CD4-positive, alpha-beta T cell (primary cell): ENCODE measurements around the gene LTA. TPM values are rescaled to one million over a fixed set of nuclear protein-coding genes. Genes with fewer than 3 reads are reported as not detected.

Source experiments
- ATAC-seq: fragments of 200-7000 bp; cut with Tn5 transposase; one replicate; pipeline ENCODE4 v1.10.0; 2022; ENCODE audit warnings: mild to moderate bottlenecking; ENCODE audit not compliant: poor library complexity
- CTCF ChIA-PET: fragments of 350-600 bp; sonication (Branson Sonifier 250); formaldehyde crosslinking; loops from one replicate; lab custom pipeline; 2021; ENCODE audit warnings: antibody characterized with exemption, inconsistent platforms; lab: Charles Lee
- POLR2A ChIA-PET: fragments of 350-600 bp; sonication (Branson Sonifier 250); formaldehyde crosslinking; loops from one replicate; lab custom pipeline; 2021; ENCODE audit warnings: antibody characterized with exemption, inconsistent platforms; lab: Charles Lee
- DNase-seq, 14 experiments: peaks; one replicate each; pipeline ENCODE4 v3.0.0-alpha.2; 2013 to 2020; ENCODE audit warnings: mixed read lengths in 2 of 14
- H3K27ac ChIP-seq, 2 donors: one replicate each; pipeline versions ENCODE4 v1.5.1 to v1.7.0; 2013; ENCODE audit warnings: low read length in 2 of 2, low read depth in 1 of 2, mild to moderate bottlenecking in 1 of 2
- H3K27me3 ChIP-seq, 2 experiments: 1 replicate in 1 of 2; 2 replicates in 1 of 2; pipeline versions ENCODE4 v1.6.1 to v1.7.0; 2013; ENCODE audit warnings: low read length in 2 of 2, control low read depth in 1 of 2, mild to moderate bottlenecking in 1 of 2, moderate library complexity in 1 of 2; ENCODE audit not compliant: insufficient read depth in 2 of 2, control insufficient read depth in 1 of 2
- H3K36me3 ChIP-seq: one replicate; pipeline ENCODE4 v1.6.1; 2013; ENCODE audit warnings: low read length, control low read depth; ENCODE audit not compliant: insufficient read depth
- H3K4me1 ChIP-seq: one replicate; pipeline ENCODE4 v1.6.1; 2013; ENCODE audit warnings: low read length, control low read depth; ENCODE audit not compliant: insufficient read depth
- H3K4me3 ChIP-seq: one replicate; pipeline ENCODE4 v1.5.1; 2013; ENCODE audit warnings: mild to moderate bottlenecking, low read length, moderate library complexity
- H3K9me3 ChIP-seq, 2 experiments: 1 replicate in 1 of 2; 2 replicates in 1 of 2; pipeline versions ENCODE4 v1.6.1 to v1.7.0; 2013; ENCODE audit warnings: low read length in 2 of 2, mild to moderate bottlenecking in 2 of 2, control low read depth in 1 of 2, moderate library complexity in 1 of 2; ENCODE audit not compliant: control insufficient read depth in 1 of 2, insufficient read depth in 1 of 2
- H3K27ac Mint-ChIP-seq: one replicate; pipeline ENCODE4 v1.8.0; 2020; ENCODE audit warnings: mixed read lengths
- H3K27me3 Mint-ChIP-seq: one replicate; pipeline ENCODE4 v1.8.0; 2021; ENCODE audit warnings: mixed read lengths
- H3K36me3 Mint-ChIP-seq: one replicate; pipeline ENCODE4 v1.8.0; 2021; ENCODE audit warnings: low read depth, mixed read lengths
- H3K4me1 Mint-ChIP-seq: one replicate; pipeline ENCODE4 v1.8.0; 2021; ENCODE audit warnings: low read depth, mixed read lengths
- H3K4me3 Mint-ChIP-seq: one replicate; pipeline ENCODE4 v1.8.0; 2020; ENCODE audit warnings: mild to moderate bottlenecking, mixed read lengths
- H3K9me3 Mint-ChIP-seq: one replicate; pipeline ENCODE4 v1.8.0; 2020; ENCODE audit warnings: mixed read lengths
- intact Hi-C, 2 experiments: fragments of 100-400 bp; cut with DNase I in 1 of 2; cut with micrococcal nuclease in 1 of 2; formaldehyde crosslinking; loops; one replicate each; pipeline versions ENCODE4 v1.15.1 to v1.9.0; 2023 to 2025; cut with DNase I, micrococcal nuclease
- total RNA-seq, 174 experiments: library from RNA in 2 of 174; stranded (reverse) in 2 of 174; gene quantifications; one replicate each; pipeline ENCODE4 v1.2.3 and lab custom pipeline; 2021 to 2026
- TF ChIP-seq, protein P1 (sequence below): fragments of 200-600 bp; IDR thresholded peaks from one replicate; pipeline ENCODE4 v1.8.0; 2022; ENCODE audit warnings: antibody characterized with exemption, mild to moderate bottlenecking

The LTA gene
- total RNA-seq, 2 experiments from 2014 or later = 15.4 to 16.7 TPM

DNA sequence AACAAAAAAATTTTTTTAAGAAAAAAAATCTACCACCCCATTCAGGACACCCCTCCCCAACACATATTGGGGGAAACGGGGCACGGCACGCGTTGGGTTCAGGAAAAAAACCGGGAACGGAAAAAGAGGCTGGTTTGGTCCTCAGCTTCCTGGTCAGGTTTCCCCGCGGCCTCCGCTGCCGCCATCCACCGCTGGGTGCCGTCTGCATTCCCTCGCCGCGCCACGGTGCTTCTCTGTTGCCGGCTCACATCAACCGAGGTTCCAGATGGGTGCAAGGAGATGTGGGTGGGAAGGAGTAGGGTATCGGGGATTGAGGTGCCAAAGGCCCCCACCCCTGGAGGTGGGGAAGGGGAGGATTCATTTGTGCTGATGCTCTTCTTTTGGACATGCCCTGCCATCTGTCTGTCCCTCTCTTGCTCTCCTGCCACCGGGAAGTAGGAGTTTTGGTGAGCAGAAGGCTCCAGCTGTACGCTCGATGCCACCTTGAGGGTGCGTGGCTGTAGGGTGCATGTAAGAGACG is 37.5 kb upstream of the LTA start:
- H3K27ac ChIP-seq = no peak overlapping the region
- H3K4me1 Mint-ChIP-seq = peaks cover 25% of the 10 kb centered on the region
- peaks cover 94% of the 10 kb centered on the region for H3K36me3 Mint-ChIP-seq
- peaks cover 23% of the 10 kb centered on the region for H3K4me1 ChIP-seq
- H3K27me3 ChIP-seq = no peaks in the 10 kb centered on the region
- no peaks in the 10 kb centered on the region for H3K9me3 ChIP-seq
- no peak overlapping the region for H3K4me3 Mint-ChIP-seq
- ATAC-seq (no peak), DNase-seq (no peak)
- H3K9me3 Mint-ChIP-seq = no peaks in the 10 kb centered on the region
- TF ChIP-seq, protein P1, sequence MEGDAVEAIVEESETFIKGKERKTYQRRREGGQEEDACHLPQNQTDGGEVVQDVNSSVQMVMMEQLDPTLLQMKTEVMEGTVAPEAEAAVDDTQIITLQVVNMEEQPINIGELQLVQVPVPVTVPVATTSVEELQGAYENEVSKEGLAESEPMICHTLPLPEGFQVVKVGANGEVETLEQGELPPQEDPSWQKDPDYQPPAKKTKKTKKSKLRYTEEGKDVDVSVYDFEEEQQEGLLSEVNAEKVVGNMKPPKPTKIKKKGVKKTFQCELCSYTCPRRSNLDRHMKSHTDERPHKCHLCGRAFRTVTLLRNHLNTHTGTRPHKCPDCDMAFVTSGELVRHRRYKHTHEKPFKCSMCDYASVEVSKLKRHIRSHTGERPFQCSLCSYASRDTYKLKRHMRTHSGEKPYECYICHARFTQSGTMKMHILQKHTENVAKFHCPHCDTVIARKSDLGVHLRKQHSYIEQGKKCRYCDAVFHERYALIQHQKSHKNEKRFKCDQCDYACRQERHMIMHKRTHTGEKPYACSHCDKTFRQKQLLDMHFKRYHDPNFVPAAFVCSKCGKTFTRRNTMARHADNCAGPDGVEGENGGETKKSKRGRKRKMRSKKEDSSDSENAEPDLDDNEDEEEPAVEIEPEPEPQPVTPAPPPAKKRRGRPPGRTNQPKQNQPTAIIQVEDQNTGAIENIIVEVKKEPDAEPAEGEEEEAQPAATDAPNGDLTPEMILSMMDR = no peak
- H3K27me3 Mint-ChIP-seq = no peaks in the 10 kb centered on the region
- ChIA-PET CTCF (no interaction called here), POLR2A (interaction anchor here (1.8 kb wide), 1 partner anchor 37 kb away, joined by 4 read pairs; the partner anchor contains the start of gene MICB)
- H3K36me3 ChIP-seq = peaks cover 99% of the 10 kb centered on the region
- no peak overlapping the region for H3K27ac Mint-ChIP-seq
- no peak overlapping the region for H3K4me3 ChIP-seq
- intact Hi-C loops = no loop called here

DNA sequence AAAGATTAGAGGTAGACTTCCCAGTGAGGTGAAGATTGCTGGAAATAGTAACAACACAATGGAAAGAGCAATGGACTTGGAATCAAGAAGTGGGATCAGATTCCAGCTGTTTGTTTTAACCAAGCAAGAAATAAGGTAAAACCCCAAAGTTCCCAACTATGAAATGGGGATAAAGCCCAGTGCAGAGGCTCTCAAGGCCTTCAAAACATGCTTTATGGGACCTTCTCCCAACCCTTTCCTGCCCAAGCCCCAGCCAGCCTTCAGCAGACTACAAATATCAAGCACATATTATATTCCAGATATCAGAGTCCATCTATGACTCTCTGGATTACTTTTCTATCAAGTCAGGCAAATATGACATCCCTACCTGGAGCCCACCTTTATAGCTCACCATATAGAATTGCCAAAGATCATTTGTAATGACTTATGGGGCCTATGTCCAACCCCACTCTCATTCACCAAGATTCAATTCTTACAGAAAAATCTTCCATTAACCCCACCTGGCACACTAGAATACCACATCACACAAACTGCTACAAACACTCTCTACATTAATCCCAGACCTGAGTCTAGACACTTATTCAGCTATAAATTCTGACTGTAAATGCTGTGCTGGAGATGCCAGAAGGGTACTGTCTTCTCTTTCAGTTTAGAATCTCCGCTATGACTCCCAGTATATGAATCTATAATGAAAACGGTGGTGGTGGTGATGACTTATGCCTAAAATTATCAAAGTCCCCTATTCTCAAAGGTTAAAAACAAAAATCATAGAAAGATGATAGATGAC is 36.4 kb upstream of the LTA start:
- CTCF ChIA-PET = interaction anchor here (1.0 kb wide), 1 partner anchor 94 kb away, joined by 5 read pairs; no protein-coding TSS in a partner anchor

DNA sequence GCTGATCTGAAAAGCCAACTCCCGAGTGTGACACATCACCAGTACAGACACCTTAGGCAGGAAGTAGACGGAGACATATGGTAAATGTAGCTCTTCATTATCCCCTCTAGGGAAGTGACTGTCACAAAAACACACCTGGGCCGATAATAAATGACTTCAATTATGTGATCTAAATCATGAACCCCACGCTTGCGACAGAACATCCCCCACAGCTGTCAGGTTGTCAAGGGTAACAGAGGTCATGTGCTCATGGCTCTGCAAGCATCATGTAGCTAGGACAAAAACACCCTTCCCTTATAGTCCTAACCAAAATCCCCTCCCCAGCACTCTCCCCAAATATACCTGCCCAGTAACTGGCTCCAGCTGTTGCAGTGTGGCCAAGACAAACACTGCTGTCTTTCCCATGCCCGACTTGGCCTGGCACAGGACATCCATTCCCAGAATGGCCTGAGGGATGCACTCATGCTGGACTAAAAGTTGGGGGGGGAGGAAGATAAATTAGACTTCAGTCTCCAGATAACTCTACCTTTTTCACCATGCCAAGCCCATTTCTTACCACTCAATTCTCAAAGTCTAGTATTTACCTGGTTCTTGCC is 33.2 kb upstream of the LTA start:
- H3K27ac ChIP-seq = peak overlapping the region; percentile 94 to 95
- Mint-ChIP-seq H3K4me1 (peaks cover 61% of the 10 kb centered on the region), H3K36me3 (peaks cover 76% of the 10 kb centered on the region), H3K27me3 (no peaks in the 10 kb centered on the region), H3K4me3 (peak overlapping the region; percentile 96), H3K9me3 (no peaks in the 10 kb centered on the region), H3K27ac (peak overlapping the region; percentile 99)
- ChIA-PET CTCF (interaction anchor here (1.3 to 3.9 kb wide), 3 partner anchors 11 to 45 kb away, joined by 3 to 30 read pairs (median 6); no protein-coding TSS in a partner anchor), POLR2A (interaction anchor here (0.9 to 4.0 kb wide), 5 partner anchors 10 to 268 kb away, joined by 3 to 88 read pairs (median 4); partner anchors contain the start of genes LSM2, MCCD1 and MICB)
- DNase-seq = peak in 1 of 14 experiments; percentile 54
- H3K36me3 ChIP-seq = peaks cover 67% of the 10 kb centered on the region
- H3K27me3 ChIP-seq = no peaks in the 10 kb centered on the region
- TF ChIP-seq, protein P1 = no peak
- no peaks in the 10 kb centered on the region for H3K9me3 ChIP-seq
- intact Hi-C loops = no loop called here
- peaks cover 47% of the 10 kb centered on the region for H3K4me1 ChIP-seq
- no peak for ATAC-seq
- peak overlapping the region; percentile 91 for H3K4me3 ChIP-seq

More for the DNA sequence above, 36.4 kb upstream of the LTA start:
- POLR2A ChIA-PET = interaction anchor here (0.6 to 1.8 kb wide), 4 partner anchors 18 to 40 kb away, joined by 3 to 4 read pairs (median 4); partner anchors contain the start of genes MICB and TNF
- H3K4me1 Mint-ChIP-seq = peaks cover 36% of the 10 kb centered on the region
- Histone ChIP-seq H3K4me3 (no peak overlapping the region), H3K27me3 (no peaks in the 10 kb centered on the region), H3K9me3 (no peaks in the 10 kb centered on the region), H3K36me3 (peaks cover 98% of the 10 kb centered on the region), H3K27ac (no peak overlapping the region), H3K4me1 (peaks cover 33% of the 10 kb centered on the region)
- ATAC-seq = no peak
- peak overlapping the region; percentile 13 for H3K27ac Mint-ChIP-seq
- H3K9me3 Mint-ChIP-seq = no peaks in the 10 kb centered on the region
- TF ChIP-seq, protein P1 = no peak
- DNase-seq = no peak
- peak overlapping the region; percentile 26 for H3K4me3 Mint-ChIP-seq
- intact Hi-C loops = no loop called here
- H3K36me3 Mint-ChIP-seq = peaks cover 92% of the 10 kb centered on the region
- no peaks in the 10 kb centered on the region for H3K27me3 Mint-ChIP-seq
